Prostate gland (tissue), 2 donors: ENCODE measurements around the gene C8A. TPM values are rescaled to one million over a fixed set of nuclear protein-coding genes. Genes with fewer than 3 reads are reported as not detected.

Experiments used
- DNase-seq: peaks from one replicate; pipeline ENCODE4 v3.0.0-alpha.2; 2019; ENCODE audit warnings: low spot score
- H3K27ac ChIP-seq, 2 donors: fragments of 200-600 bp; sonication (generic); 2 replicates each; pipeline ENCODE4 v1.5.1; 2017 to 2019
- H3K27me3 ChIP-seq: fragments of 200-600 bp; sonication (generic); replicated peaks from 2 replicates; pipeline ENCODE4 v1.5.1; 2019; ENCODE audit not compliant: insufficient read depth
- H3K36me3 ChIP-seq, 2 donors: fragments of 200-600 bp; sonication (generic); 1 replicate in 1 of 2; 2 replicates in 1 of 2; pipeline versions ENCODE4 v1.5.1 to v1.8.1; 2017 to 2019
- H3K4me1 ChIP-seq: fragments of 200-600 bp; sonication (generic); replicated peaks from 2 replicates; pipeline ENCODE4 v1.5.1; 2019
- H3K4me3 ChIP-seq, 2 donors: fragments of 200-600 bp; sonication (generic); 2 replicates each; pipeline ENCODE4 v1.5.1; 2017 to 2019
- H3K9me3 ChIP-seq: fragments of 200-600 bp; sonication (generic); 2 replicates; pipeline ENCODE4 v1.5.1; 2017
- CTCF ChIP-seq, 4 experiments: fragments of 200-600 bp in 2 of 4; fragments of 450-650 bp in 2 of 4; sonication (generic) in 2 of 4; IDR thresholded peaks; 1 replicate in 3 of 4; 2 replicates in 1 of 4; pipeline ENCODE4 v1.5.1; 2016 to 2019; ENCODE audit warnings: antibody characterized with exemption in 4 of 4, mild to moderate bottlenecking in 2 of 4, moderate library complexity in 2 of 4
- POLR2A ChIP-seq: fragments of 450-650 bp; IDR thresholded peaks from one replicate; pipeline ENCODE4 v1.6.1; 2016; ENCODE audit warnings: antibody characterized with exemption, mild to moderate bottlenecking
- POLR2AphosphoS5 ChIP-seq: sonication (generic); formaldehyde crosslinking; IDR thresholded peaks from one replicate; pipeline ENCODE4 v1.6.1; 2017; ENCODE audit warnings: antibody characterized with exemption
- WGBS: methylation state at CpG from one replicate; pipeline ENCODE4 v1.1.5; 2018; 5-methylcytosine and 5-hydroxymethylcytosine counted together
- intact Hi-C: fragments of 100-400 bp; cut with DNase I; formaldehyde crosslinking; loops from one replicate; pipeline ENCODE4 v1.14.2; 2022
- total RNA-seq, 2 donors: library from RNA; depleted of rRNA; stranded (reverse); fragments of >200 nt; gene quantifications; one replicate each; pipeline ENCODE4 v1.1.0, GENCODE V29; 2016

Gene C8A
- total RNA-seq, 2 donors from 2014 or later = not detected

- no peak for DNase-seq
- intact Hi-C loops = no loop called here
- H3K4me3 ChIP-seq = no peak overlapping the region
- no peak overlapping the region for H3K27ac ChIP-seq
- no peaks in the 10 kb centered on the region for H3K36me3 ChIP-seq
- no peaks in the 10 kb centered on the region for H3K4me1 ChIP-seq
- H3K9me3 ChIP-seq = no peaks in the 10 kb centered on the region
- TF ChIP-seq CTCF (IDR thresholded peaks at IDR 0.05) = no peak
- no peak for TF ChIP-seq POLR2AphosphoS5
- TF ChIP-seq POLR2A = no peak
- WGBS = 35% methylated on average over 1 of the region's 1 CpG
- H3K27me3 ChIP-seq = no peaks in the 10 kb centered on the region
Observed at GRCh38 chr1:56921479-56921878, 66.9 kb downstream of the C8A start.

GRCh38 chr1:56922070-56922469 lies 67.5 kb downstream of the C8A start:
- intact Hi-C loops = no loop called here
- no peaks in the 10 kb centered on the region for H3K4me1 ChIP-seq
- WGBS = 85% methylated on average over 4 of the region's 4 CpGs
- H3K9me3 ChIP-seq = no peaks in the 10 kb centered on the region
- no peaks in the 10 kb centered on the region for H3K27me3 ChIP-seq
- no peak for TF ChIP-seq POLR2AphosphoS5
- TF ChIP-seq POLR2A = no peak
- H3K4me3 ChIP-seq = no peak overlapping the region
- H3K36me3 ChIP-seq = no peaks in the 10 kb centered on the region
- DNase-seq = no peak
- H3K27ac ChIP-seq = no peak overlapping the region

- no peaks in the 10 kb centered on the region for H3K36me3 ChIP-seq
- no peak overlapping the region for H3K27ac ChIP-seq
- DNase-seq = no peak
- no peaks in the 10 kb centered on the region for H3K4me1 ChIP-seq
- no peaks in the 10 kb centered on the region for H3K9me3 ChIP-seq
- 96% methylated on average over 1 of the region's 1 CpG for WGBS
- no peak overlapping the region for H3K4me3 ChIP-seq
- intact Hi-C loops = no loop called here
- no peaks in the 10 kb centered on the region for H3K27me3 ChIP-seq
- TF ChIP-seq CTCF (IDR thresholded peaks at IDR 0.05) (no peak), POLR2A (no peak), POLR2AphosphoS5 (no peak)
Observed at GRCh38 chr1:56922507-56922906, 67.9 kb downstream of the C8A start.

GRCh38 chr1:56923201-56923600 lies 68.6 kb downstream of the C8A start:
- no peak for DNase-seq
- TF ChIP-seq POLR2AphosphoS5 = no peak
- WGBS = 31% methylated on average over 3 of the region's 3 CpGs
- Histone ChIP-seq H3K4me1 (no peaks in the 10 kb centered on the region), H3K36me3 (no peaks in the 10 kb centered on the region), H3K27ac (no peak overlapping the region), H3K27me3 (no peaks in the 10 kb centered on the region), H3K4me3 (no peak overlapping the region), H3K9me3 (no peaks in the 10 kb centered on the region)
- intact Hi-C loops = no loop called here

- Histone ChIP-seq H3K4me1 (no peaks in the 10 kb centered on the region), H3K36me3 (no peaks in the 10 kb centered on the region), H3K27ac (no peak overlapping the region), H3K4me3 (no peak overlapping the region), H3K9me3 (no peaks in the 10 kb centered on the region), H3K27me3 (no peaks in the 10 kb centered on the region)
- WGBS = 100% methylated on average over 5 of the region's 5 CpGs
- intact Hi-C loops = no loop called here
- TF ChIP-seq CTCF (IDR thresholded peaks at IDR 0.05) (no peak), POLR2AphosphoS5 (no peak), POLR2A (no peak)
- DNase-seq = no peak
Observed at GRCh38 chr1:56924116-56924515, 69.5 kb downstream of the C8A start.

GRCh38 chr1:56925193-56925592 lies 70.6 kb downstream of the C8A start:
- TF ChIP-seq CTCF (IDR thresholded peaks at IDR 0.05) (no peak), POLR2A (no peak), POLR2AphosphoS5 (no peak)
- Histone ChIP-seq H3K9me3 (no peaks in the 10 kb centered on the region), H3K4me1 (no peaks in the 10 kb centered on the region), H3K36me3 (no peaks in the 10 kb centered on the region), H3K27ac (no peak overlapping the region), H3K4me3 (no peak overlapping the region), H3K27me3 (no peaks in the 10 kb centered on the region)
- intact Hi-C loops = no loop called here
- no peak for DNase-seq
